ENCODE measurements around the gene TBC1D9. TPM values are rescaled to one million over a fixed set of nuclear protein-coding genes. Genes with fewer than 3 reads are reported as not detected.

Gene TBC1D9
- polyA plus RNA-seq, 2 of the 4 experiments (the other 2 are of a cell fraction), result 5.6 to 11.8 TPM

DNA sequence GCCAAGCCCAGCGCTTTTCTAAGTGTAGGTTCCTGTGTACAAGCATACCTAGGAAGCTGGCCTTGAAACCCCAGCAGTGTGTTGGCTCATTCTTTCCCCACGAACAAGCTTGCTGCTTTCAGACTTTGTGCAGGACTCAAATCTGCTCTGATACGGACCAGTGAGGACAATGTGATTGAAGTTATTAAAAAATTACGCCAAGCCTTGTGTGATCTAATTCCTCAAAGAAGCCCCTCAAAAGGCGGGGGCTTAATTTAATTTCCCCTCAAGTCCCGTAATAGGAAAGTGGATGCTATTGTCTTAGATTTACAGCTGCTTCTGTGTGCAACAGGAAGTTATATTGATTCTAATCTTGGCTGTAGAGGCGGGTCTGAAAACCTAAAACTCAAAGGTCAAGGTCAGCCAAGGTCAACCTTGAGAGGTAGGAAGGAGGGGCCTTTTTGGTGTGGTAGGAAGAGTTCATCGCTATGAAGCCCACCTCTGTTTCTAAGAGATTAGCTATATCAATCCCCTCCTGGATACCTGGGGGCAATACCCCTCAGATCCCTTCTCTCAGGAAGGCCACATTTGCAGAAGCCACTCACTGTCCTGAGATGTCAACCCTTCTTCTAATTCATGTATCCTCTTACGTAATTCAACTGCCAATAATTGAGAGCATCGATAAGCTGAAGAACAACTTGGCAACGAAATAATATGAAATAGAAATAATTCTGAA lies 45.1 kb downstream of the TBC1D9 start:
- ChIA-PET CTCF (no interaction called here), POLR2A (no interaction called here)
- no peak overlapping the region for H3K4me2 ChIP-seq
- no peaks in the 10 kb centered on the region for H3K4me1 ChIP-seq
- ATAC-seq, result no peak
- TF ChIP-seq CTCF (IDR thresholded peaks at IDR 0.05) (no peak), JUN (IDR thresholded peaks at IDR 0.05) (no peak), ATOH8 (CRISPR knock-in tag; IDR thresholded peaks at IDR 0.05; ENCODE audit: low read depth) (no peak), ZSCAN20 (CRISPR knock-in tag; IDR thresholded peaks at IDR 0.05) (no peak), KDM5A (IDR thresholded peaks at IDR 0.05) (no peak), ZNF302 (CRISPR knock-in tag; IDR thresholded peaks at IDR 0.05) (no peak), PHF8 (IDR thresholded peaks at IDR 0.05; ENCODE audit: borderline replicate concordance, low read depth) (no peak), EHF (CRISPR knock-in tag; IDR thresholded peaks at IDR 0.05) (no peak), HEYL (CRISPR knock-in tag; IDR thresholded peaks at IDR 0.05) (no peak)
- no peak overlapping the region for H3K4me3 ChIP-seq
- H3K9me3 ChIP-seq, result no peaks in the 10 kb centered on the region
- WGBS (ENCODE audit: missing lambda C conversion rate), result 82% methylated on average over 11 of the region's 11 CpGs
- H3K27ac ChIP-seq, result no peak overlapping the region
- no peak for FAIRE-seq
- DNase-seq (ENCODE audit: low read depth in 1 of 2, low spot score in 1 of 2), result no peak

GRCh38 chr4:140707325-140707724 lies 48.9 kb downstream of the TBC1D9 start:
- Histone ChIP-seq H3K4me1 (no peaks in the 10 kb centered on the region), H3K27ac (no peak overlapping the region), H3K9me3 (no peaks in the 10 kb centered on the region), H3K4me3 (no peak overlapping the region), H3K4me2 (no peak overlapping the region)
- FAIRE-seq (no peak), DNase-seq (ENCODE audit: low read depth in 1 of 2, low spot score in 1 of 2) (no peak), ATAC-seq (no peak)
- TF ChIP-seq CTCF (IDR thresholded peaks at IDR 0.05) (no peak), JUNB (IDR thresholded peaks at IDR 0.05) (no peak)
- CTCF ChIA-PET, result no interaction called here
- 88% methylated on average over 1 of the region's 1 CpG for WGBS (ENCODE audit: missing lambda C conversion rate)
- POLR2A ChIA-PET, result no interaction called here

GRCh38 chr4:140706665-140707064 lies 49.5 kb downstream of the TBC1D9 start:
- no peak for DNase-seq (ENCODE audit: low read depth in 1 of 2, low spot score in 1 of 2)
- no peak overlapping the region for H3K27ac ChIP-seq
- ChIA-PET CTCF (no interaction called here), POLR2A (no interaction called here)
- WGBS (ENCODE audit: missing lambda C conversion rate), result 81% methylated on average over 1 of the region's 1 CpG
- FAIRE-seq, result no peak
- H3K9me3 ChIP-seq, result no peaks in the 10 kb centered on the region
- ATAC-seq, result no peak
- H3K4me1 ChIP-seq, result no peaks in the 10 kb centered on the region
- no peak overlapping the region for H3K4me3 ChIP-seq
- H3K4me2 ChIP-seq, result no peak overlapping the region
- no peak for TF ChIP-seq CHD2 (IDR thresholded peaks at IDR 0.05; ENCODE audit: low read length, partially characterized antibody)
- TF ChIP-seq SREBF2 (IDR thresholded peaks at IDR 0.05), result no peak
- no peak for TF ChIP-seq HMGXB4 (CRISPR knock-in tag; IDR thresholded peaks at IDR 0.05; ENCODE audit: borderline replicate concordance)
- no peak for TF ChIP-seq CTCF (IDR thresholded peaks at IDR 0.05)
- no peak for TF ChIP-seq MAZ (IDR thresholded peaks at IDR 0.05; ENCODE audit: borderline replicate concordance, low read depth, low read length)
- no peak for TF ChIP-seq CEBPB (IDR thresholded peaks at IDR 0.05)
- TF ChIP-seq ATOH8 (CRISPR knock-in tag; IDR thresholded peaks at IDR 0.05; ENCODE audit: low read depth), result no peak
- no peak for TF ChIP-seq EP300 (IDR thresholded peaks at IDR 0.05)
- TF ChIP-seq FOSB (CRISPR knock-in tag; IDR thresholded peaks at IDR 0.05), result no peak
- no peak for TF ChIP-seq FOSL2 (IDR thresholded peaks at IDR 0.05)
- TF ChIP-seq FOSL2 (CRISPR knock-in tag; IDR thresholded peaks at IDR 0.05), result no peak
- TF ChIP-seq ESRRA (IDR thresholded peaks at IDR 0.05; ENCODE audit: borderline replicate concordance, low read length), result no peak
- no peak for TF ChIP-seq KDM1A (IDR thresholded peaks at IDR 0.05; ENCODE audit: low read depth)
- no peak for TF ChIP-seq JUNB (IDR thresholded peaks at IDR 0.05)
- no peak for TF ChIP-seq RNF2 (IDR thresholded peaks at IDR 0.05; ENCODE audit: borderline replicate concordance, low read depth)
- TF ChIP-seq CHD4 (IDR thresholded peaks at IDR 0.05; ENCODE audit: borderline replicate concordance), result no peak
